HCT116 (cell line): Measurements from ENCODE around the gene MTHFD2L. TPM values are rescaled to one million over a fixed set of nuclear protein-coding genes. Genes with fewer than 3 reads are reported as not detected.

Source experiments
- ATAC-seq: fragments of 200-7000 bp; cut with Tn5 transposase; 2 replicates; pipeline ENCODE4 v1.9.1; 2020; ENCODE audit warnings: mild to moderate bottlenecking, moderate library complexity
- BruUV-seq: library from RNA; stranded (reverse); fragments of 400-500 nt; replicated peaks from 2 replicates; lab custom pipeline; 2021; lab: Mats Ljungman, UMichigan
- CTCF ChIA-PET: fragments of 300-600 bp; sonication (Branson Sonifier 250); formaldehyde crosslinking; loops from one replicate; lab custom pipeline; 2021; ENCODE audit warnings: antibody characterized with exemption; lab: Charles Lee
- POLR2A ChIA-PET: fragments of 300-600, 350-600 bp; sonication (Branson Sonifier 250); formaldehyde crosslinking; loops from one replicate; lab custom pipeline; 2021; ENCODE audit warnings: antibody characterized with exemption; lab: Charles Lee
- RAD21 ChIA-PET, 2 experiments: fragments of 300-600 bp; sonication (Branson Sonifier 250); formaldehyde crosslinking; loops; one replicate each; lab custom pipeline; 2023; ENCODE audit warnings: low total read pairs in 2 of 2; ENCODE audit not compliant: uncharacterized antibody in 2 of 2, unreplicated experiment in 2 of 2, low non-redundant PET in 1 of 2; lab: Charles Lee
- DNase-seq: peaks from one replicate; pipeline ENCODE4 v3.0.0-alpha.2; 2010; ENCODE audit warnings: low read depth, low spot score
- H2AFZ ChIP-seq: fragments of 200-600 bp; shearing (Covaris generic), sonication (generic); 2 replicates; pipeline ENCODE4 v1.6.1; 2017; ENCODE audit warnings: low read depth, mixed run types, mixed read lengths, antibody characterized with exemption, low read length; ENCODE audit not compliant: poor library complexity, severe bottlenecking
- H3K27ac ChIP-seq: 2 replicates; pipeline ENCODE4 v1.5.1; 2012; ENCODE audit warnings: low read depth, low read length
- H3K27me3 ChIP-seq: fragments of 200-600 bp; sonication (generic); 2 replicates; pipeline ENCODE4 v1.6.1; 2016; ENCODE audit warnings: mixed run types, low read length, mixed read lengths; ENCODE audit not compliant: insufficient read depth
- H3K36me3 ChIP-seq, 2 experiments: fragments of 200-500 bp in 1 of 2; fragments of 200-600 bp in 1 of 2; sonication (Bioruptor generic) in 1 of 2; sonication (generic) in 1 of 2; 2 replicates each; pipeline versions ENCODE4 v1.5.1 to v1.6.1; 2014 to 2016; ENCODE audit warnings: low read length in 2 of 2, inconsistent platforms in 1 of 2, mixed read lengths in 1 of 2, mixed run types in 1 of 2; ENCODE audit not compliant: insufficient read depth in 2 of 2, control insufficient read depth in 1 of 2
- H3K4me1 ChIP-seq, 2 experiments: fragments of 200-600 bp in 1 of 2; sonication (generic) in 1 of 2; 2 replicates each; pipeline versions ENCODE4 v1.5.1 to v1.6.1; 2012 to 2017; ENCODE audit warnings: low read length in 2 of 2, inconsistent platforms in 1 of 2, mild to moderate bottlenecking in 1 of 2, mixed read lengths in 1 of 2, mixed run types in 1 of 2, moderate library complexity in 1 of 2; ENCODE audit not compliant: insufficient read depth in 2 of 2, control insufficient read depth in 1 of 2
- H3K4me2 ChIP-seq: fragments of 200-600 bp; sonication (generic); 2 replicates; pipeline ENCODE4 v1.6.1; 2017; ENCODE audit warnings: mixed run types, low read length, mixed read lengths
- H3K4me3 ChIP-seq, 2 experiments: fragments of 200-600 bp in 1 of 2; sonication (generic) in 1 of 2; replicated peaks in 1 of 2; 2 replicates each; pipeline ENCODE4 v1.5.1; 2011 to 2016; ENCODE audit warnings: low read length in 2 of 2, control low read depth in 1 of 2, low read depth in 1 of 2, mild to moderate bottlenecking in 1 of 2, mixed read lengths in 1 of 2, mixed run types in 1 of 2
- H3K79me2 ChIP-seq: fragments of 200-600 bp; sonication (generic); 2 replicates; pipeline ENCODE4 v1.6.1; 2017; ENCODE audit warnings: mild to moderate bottlenecking, mixed run types, low read length, moderate library complexity, mixed read lengths; ENCODE audit not compliant: insufficient read depth
- H3K9ac ChIP-seq: fragments of 200-600 bp; sonication (generic); 2 replicates; pipeline ENCODE4 v1.6.1; 2016; ENCODE audit warnings: low read length, mixed read lengths
- H3K9me2 ChIP-seq: fragments of 200-600 bp; sonication (generic), shearing (Covaris generic); 2 replicates; pipeline ENCODE4 v1.6.1; 2017; ENCODE audit warnings: mixed run types, mild to moderate bottlenecking, moderate library complexity; ENCODE audit not compliant: insufficient read depth
- H3K9me3 ChIP-seq, 2 experiments: fragments of 200-500 bp in 1 of 2; fragments of 200-600 bp in 1 of 2; sonication (Bioruptor generic) in 1 of 2; sonication (generic) in 1 of 2; 2 replicates each; pipeline ENCODE4 v1.6.1; 2014 to 2017; ENCODE audit warnings: low read length in 2 of 2, mixed read lengths in 2 of 2, inconsistent platforms in 1 of 2, low read depth in 1 of 2, mild to moderate bottlenecking in 1 of 2, mixed run types in 1 of 2, moderate library complexity in 1 of 2; ENCODE audit not compliant: control insufficient read depth in 1 of 2, insufficient read depth in 1 of 2
- H4K20me1 ChIP-seq: fragments of 200-600 bp; sonication (generic), shearing (Covaris generic); 2 replicates; pipeline ENCODE4 v1.6.1; 2017; ENCODE audit warnings: mixed run types, mild to moderate bottlenecking, moderate library complexity; ENCODE audit not compliant: insufficient read depth
- CBX3 ChIP-seq: IDR thresholded peaks from 2 replicates; pipeline ENCODE4 v1.6.1; 2012; ENCODE audit warnings: low read depth
- CEBPB ChIP-seq: IDR thresholded peaks from 2 replicates; pipeline ENCODE4 v1.6.1; 2012; ENCODE audit warnings: low read depth
- CTCF ChIP-seq, 3 experiments: fragments of 200-600 bp in 1 of 3; sonication (generic) in 1 of 3; IDR thresholded peaks in 2 of 3; conservative IDR thresholded peaks in 1 of 3; 2 replicates each; pipeline ENCODE4 v1.5.1; 2012 to 2017; ENCODE audit warnings: low read depth in 2 of 3, low read length in 2 of 3, antibody characterized with exemption in 1 of 3, borderline replicate concordance in 1 of 3, control low read depth in 1 of 3, mild to moderate bottlenecking in 1 of 3, mixed read lengths in 1 of 3, mixed run types in 1 of 3, moderate library complexity in 1 of 3; ENCODE audit not compliant: insufficient read depth in 1 of 3
- EGR1 ChIP-seq: IDR thresholded peaks from 2 replicates; pipeline ENCODE4 v1.6.1; 2012; ENCODE audit warnings: low read depth
- EZH2 ChIP-seq: fragments of 200-600 bp; sonication (generic); IDR thresholded peaks from 2 replicates; pipeline ENCODE4 v1.6.1; 2017; ENCODE audit warnings: antibody characterized with exemption, mixed run types
- EZH2phosphoT487 ChIP-seq: fragments of 200-600 bp; IDR thresholded peaks from 2 replicates; pipeline ENCODE4 v1.6.1; 2018; ENCODE audit warnings: antibody characterized with exemption, borderline replicate concordance
- FOSL1 ChIP-seq: IDR thresholded peaks from 2 replicates; pipeline ENCODE4 v1.6.1; 2012; ENCODE audit warnings: low read depth
- JUND ChIP-seq: IDR thresholded peaks from 2 replicates; pipeline ENCODE4 v1.6.1; 2012
- POLR2A ChIP-seq: IDR thresholded peaks from 2 replicates; pipeline ENCODE4 v1.7.0; 2011; ENCODE audit warnings: borderline replicate concordance; ENCODE audit not compliant: insufficient read depth, insufficient read length; ENCODE audit errors: extremely low read depth
- POLR2AphosphoS5 ChIP-seq: IDR thresholded peaks from 2 replicates; pipeline ENCODE4 v1.6.1; 2011; ENCODE audit warnings: mild to moderate bottlenecking, low read depth, low read length, moderate library complexity
- SP1 ChIP-seq: IDR thresholded peaks from 2 replicates; pipeline ENCODE4 v1.6.1; 2012; ENCODE audit warnings: low read depth
- SRF ChIP-seq: IDR thresholded peaks from 2 replicates; pipeline ENCODE4 v1.6.1; 2012; ENCODE audit warnings: low read depth
- YY1 ChIP-seq: IDR thresholded peaks from 2 replicates; pipeline ENCODE4 v1.6.1; 2011; ENCODE audit warnings: low read length, low read depth, moderate library complexity, mild to moderate bottlenecking; ENCODE audit not compliant: insufficient replicate concordance; ENCODE audit errors: extremely low read depth
- ZFX ChIP-seq: fragments of 450-650 bp; IDR thresholded peaks from 2 replicates; pipeline ENCODE4 v1.6.1; 2017
- ZNF274 ChIP-seq: fragments of 200-500 bp; sonication (Bioruptor generic); IDR thresholded peaks from 2 replicates; pipeline ENCODE4 v1.6.1; 2014; ENCODE audit warnings: mild to moderate bottlenecking, low read depth, low read length, inconsistent platforms
- intact Hi-C: fragments of 100-400 bp; cut with micrococcal nuclease; formaldehyde crosslinking; loops from 2 replicates; pipeline ENCODE4 v1.10.0; 2022
- total RNA-seq: library from RNA; stranded (reverse); gene quantifications from one replicate; pipeline ENCODE4 v1.2.1, GENCODE V29; 2021; ENCODE audit not compliant: unreplicated experiment
- TF ChIP-seq, protein P1 (sequence below): IDR thresholded peaks from 2 replicates; pipeline ENCODE4 v1.6.1; 2011; ENCODE audit warnings: mild to moderate bottlenecking, low read length, moderate library complexity; ENCODE audit not compliant: insufficient replicate concordance; ENCODE audit errors: extremely low read depth
- TF ChIP-seq, protein P2 (sequence below): IDR thresholded peaks from 2 replicates; pipeline ENCODE4 v1.6.1; 2012; ENCODE audit warnings: low read depth
- TF ChIP-seq, protein P3 (sequence below): IDR thresholded peaks from 2 replicates; pipeline ENCODE4 v1.6.1; 2012

Gene MTHFD2L
- total RNA-seq, 1 experiment from 2014 or later: 15.0 TPM

DNA sequence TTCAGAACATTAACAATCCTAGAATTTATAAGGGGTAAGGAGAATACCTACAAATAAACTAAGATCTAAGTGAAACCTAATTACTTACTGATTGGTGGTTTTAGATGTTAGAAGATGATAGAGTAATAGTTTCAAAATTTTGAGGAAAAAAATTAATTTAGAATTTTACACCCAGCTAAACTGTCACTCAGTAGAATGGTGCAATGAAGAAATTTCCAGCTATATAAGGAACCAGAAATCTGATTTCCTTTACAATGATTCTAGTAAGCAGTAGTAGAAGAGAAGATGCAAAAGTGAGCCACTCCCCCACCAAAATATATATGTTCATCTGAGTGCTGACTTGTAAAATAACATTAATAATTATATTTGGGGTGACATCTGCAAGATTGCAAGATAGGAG is 95.0 kb downstream of the MTHFD2L start:
- BruUV-seq: no TSS peak
- ChIA-PET CTCF (no interaction called here), RAD21 (no interaction called here), POLR2A (no interaction called here)
- Histone ChIP-seq H3K27me3 (no peaks in the 10 kb centered on the region), H3K9me3 (peaks cover 9 to 18% of the 10 kb centered on the region in 2 experiments; a peak in 3 of 4 replicates), H3K27ac (no peak overlapping the region), H3K4me3 (no peak overlapping the region), H3K9me2 (no peaks in the 10 kb centered on the region), H2AFZ (no peak overlapping the region), H3K4me1 (no peaks in the 10 kb centered on the region), H3K79me2 (no peaks in the 10 kb centered on the region), H4K20me1 (no peaks in the 10 kb centered on the region), H3K9ac (no peak overlapping the region), H3K4me2 (no peak overlapping the region), H3K36me3 (peaks cover 0 to 4% of the 10 kb centered on the region in 2 experiments; a peak in 1 of 4 replicates)
- DNase-seq (no peak), ATAC-seq (no peak)
- TF ChIP-seq CTCF (IDR thresholded peaks at IDR 0.05 in 2 of 3, conservative IDR thresholded peaks at IDR 0.05 in 1 of 3; ENCODE audit: borderline replicate concordance in 1 of 3, insufficient read depth in 1 of 3, low read depth in 2 of 3, low read length in 2 of 3): no peak
- TF ChIP-seq CBX3: no peak
- TF ChIP-seq, protein P1, sequence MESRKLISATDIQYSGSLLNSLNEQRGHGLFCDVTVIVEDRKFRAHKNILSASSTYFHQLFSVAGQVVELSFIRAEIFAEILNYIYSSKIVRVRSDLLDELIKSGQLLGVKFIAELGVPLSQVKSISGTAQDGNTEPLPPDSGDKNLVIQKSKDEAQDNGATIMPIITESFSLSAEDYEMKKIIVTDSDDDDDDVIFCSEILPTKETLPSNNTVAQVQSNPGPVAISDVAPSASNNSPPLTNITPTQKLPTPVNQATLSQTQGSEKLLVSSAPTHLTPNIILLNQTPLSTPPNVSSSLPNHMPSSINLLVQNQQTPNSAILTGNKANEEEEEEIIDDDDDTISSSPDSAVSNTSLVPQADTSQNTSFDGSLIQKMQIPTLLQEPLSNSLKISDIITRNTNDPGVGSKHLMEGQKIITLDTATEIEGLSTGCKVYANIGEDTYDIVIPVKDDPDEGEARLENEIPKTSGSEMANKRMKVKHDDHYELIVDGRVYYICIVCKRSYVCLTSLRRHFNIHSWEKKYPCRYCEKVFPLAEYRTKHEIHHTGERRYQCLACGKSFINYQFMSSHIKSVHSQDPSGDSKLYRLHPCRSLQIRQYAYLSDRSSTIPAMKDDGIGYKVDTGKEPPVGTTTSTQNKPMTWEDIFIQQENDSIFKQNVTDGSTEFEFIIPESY: no peak
- no peak for TF ChIP-seq ZFX
- no peak for TF ChIP-seq POLR2A
- TF ChIP-seq CEBPB: no peak
- TF ChIP-seq JUND: no peak
- no peak for TF ChIP-seq EZH2phosphoT487
- no peak for TF ChIP-seq FOSL1
- TF ChIP-seq ZNF274: no peak
- TF ChIP-seq, protein P2, sequence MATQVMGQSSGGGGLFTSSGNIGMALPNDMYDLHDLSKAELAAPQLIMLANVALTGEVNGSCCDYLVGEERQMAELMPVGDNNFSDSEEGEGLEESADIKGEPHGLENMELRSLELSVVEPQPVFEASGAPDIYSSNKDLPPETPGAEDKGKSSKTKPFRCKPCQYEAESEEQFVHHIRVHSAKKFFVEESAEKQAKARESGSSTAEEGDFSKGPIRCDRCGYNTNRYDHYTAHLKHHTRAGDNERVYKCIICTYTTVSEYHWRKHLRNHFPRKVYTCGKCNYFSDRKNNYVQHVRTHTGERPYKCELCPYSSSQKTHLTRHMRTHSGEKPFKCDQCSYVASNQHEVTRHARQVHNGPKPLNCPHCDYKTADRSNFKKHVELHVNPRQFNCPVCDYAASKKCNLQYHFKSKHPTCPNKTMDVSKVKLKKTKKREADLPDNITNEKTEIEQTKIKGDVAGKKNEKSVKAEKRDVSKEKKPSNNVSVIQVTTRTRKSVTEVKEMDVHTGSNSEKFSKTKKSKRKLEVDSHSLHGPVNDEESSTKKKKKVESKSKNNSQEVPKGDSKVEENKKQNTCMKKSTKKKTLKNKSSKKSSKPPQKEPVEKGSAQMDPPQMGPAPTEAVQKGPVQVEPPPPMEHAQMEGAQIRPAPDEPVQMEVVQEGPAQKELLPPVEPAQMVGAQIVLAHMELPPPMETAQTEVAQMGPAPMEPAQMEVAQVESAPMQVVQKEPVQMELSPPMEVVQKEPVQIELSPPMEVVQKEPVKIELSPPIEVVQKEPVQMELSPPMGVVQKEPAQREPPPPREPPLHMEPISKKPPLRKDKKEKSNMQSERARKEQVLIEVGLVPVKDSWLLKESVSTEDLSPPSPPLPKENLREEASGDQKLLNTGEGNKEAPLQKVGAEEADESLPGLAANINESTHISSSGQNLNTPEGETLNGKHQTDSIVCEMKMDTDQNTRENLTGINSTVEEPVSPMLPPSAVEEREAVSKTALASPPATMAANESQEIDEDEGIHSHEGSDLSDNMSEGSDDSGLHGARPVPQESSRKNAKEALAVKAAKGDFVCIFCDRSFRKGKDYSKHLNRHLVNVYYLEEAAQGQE: no peak
- no peak for TF ChIP-seq EZH2
- TF ChIP-seq, protein P3, sequence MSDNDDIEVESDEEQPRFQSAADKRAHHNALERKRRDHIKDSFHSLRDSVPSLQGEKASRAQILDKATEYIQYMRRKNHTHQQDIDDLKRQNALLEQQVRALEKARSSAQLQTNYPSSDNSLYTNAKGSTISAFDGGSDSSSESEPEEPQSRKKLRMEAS: no peak
- no peak for TF ChIP-seq SP1
- TF ChIP-seq EGR1: no peak
- no peak for TF ChIP-seq SRF
- TF ChIP-seq POLR2AphosphoS5: no peak
- TF ChIP-seq YY1: no peak
- intact Hi-C loops: no loop called here
